HG03432 (cell line): ENCODE data around the gene ERN1.
A peak's percentile ranks its signal among the peaks of the same experiment; 100 is the strongest.
"Not testable (repeated sequence)": the region's sequence is repeated elsewhere in the genome, so short reads cannot be mapped to it uniquely, and the experiment has no call there.

Experiments used
- ATAC-seq: cut with Tn5 transposase; IDR thresholded peaks from one replicate; pipeline ENCODE4 v1.9.1; 2021; ENCODE audit warnings: mild to moderate bottlenecking, moderate library complexity; ENCODE audit not compliant: unreplicated experiment

Gene ERN1

DNA sequence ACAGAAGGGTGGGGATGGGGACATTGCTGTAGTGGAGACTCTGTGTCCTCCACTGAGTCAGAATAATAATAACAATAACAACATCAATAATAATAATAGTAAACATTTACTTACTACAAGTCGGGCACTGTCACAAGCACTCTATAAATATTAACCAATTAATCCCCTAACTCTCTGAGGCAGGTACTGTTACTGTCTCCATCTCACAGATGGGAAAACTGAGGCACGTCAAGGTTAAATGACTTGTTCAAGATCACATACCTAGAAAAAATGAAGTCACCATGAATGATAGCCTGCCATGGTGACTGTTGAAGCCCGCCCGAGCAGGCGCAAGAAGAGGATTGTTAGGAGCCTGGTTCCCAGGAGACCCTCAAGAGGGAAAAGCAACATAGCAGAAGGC, 121.6 kb downstream of the ERN1 start:
- no peak for ATAC-seq

DNA sequence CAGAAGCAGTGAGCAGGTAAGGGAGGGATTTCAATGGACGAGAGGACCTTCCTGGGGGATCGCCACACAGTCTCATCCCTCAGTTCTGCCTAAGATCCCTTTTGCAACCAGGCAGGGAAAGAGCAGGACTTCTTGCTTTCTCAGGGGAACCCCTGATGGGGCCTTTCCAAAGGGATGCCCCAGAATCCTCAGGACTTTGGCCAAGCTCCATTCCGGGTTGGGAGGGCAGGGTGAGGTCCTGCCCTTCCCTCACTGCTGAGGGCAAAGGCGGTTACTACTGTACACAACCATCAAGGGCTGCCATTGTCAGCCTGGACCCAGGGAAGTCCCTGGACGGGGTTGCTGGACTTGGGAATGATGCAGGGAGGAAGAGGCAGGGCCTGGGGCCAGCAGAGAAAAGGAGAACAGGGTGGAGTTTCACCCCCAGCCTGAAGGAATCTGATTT, 122.1 kb downstream of the ERN1 start:
- no peak for ATAC-seq

DNA sequence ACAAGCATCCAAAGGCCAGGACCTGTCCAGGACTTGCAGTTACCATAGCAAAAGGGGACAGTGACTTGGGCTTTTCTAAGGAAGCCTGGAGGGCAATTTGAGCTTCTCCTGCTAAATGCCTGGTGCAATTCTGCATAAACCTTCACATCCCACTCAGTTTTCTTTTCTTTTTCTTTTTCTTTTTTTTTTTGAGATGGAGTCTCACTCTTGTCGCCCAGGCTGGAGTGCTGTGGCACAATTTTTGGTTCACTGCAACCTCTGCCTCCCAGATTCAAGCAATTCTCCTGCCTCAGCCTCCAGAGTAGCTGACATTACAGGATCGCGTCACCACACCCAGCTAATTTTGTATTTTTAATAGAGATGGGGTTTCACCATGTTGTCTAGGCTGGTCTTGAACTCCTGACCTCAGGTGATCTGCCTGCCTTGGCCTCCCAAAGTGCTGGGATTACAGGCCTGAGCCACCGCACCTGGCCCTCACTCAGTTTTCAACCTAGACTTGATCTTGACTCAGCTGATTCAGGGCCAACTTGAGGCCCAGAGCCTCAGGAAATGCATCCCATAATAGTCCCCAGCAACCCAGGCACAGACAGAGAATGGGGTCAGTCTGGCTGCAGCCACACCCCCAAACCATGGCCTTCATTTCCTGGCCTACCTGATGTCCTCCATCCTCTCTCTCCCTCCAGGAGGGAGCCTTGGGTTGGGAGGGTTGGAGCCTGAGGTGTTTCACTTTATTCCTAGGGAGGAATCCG, 122.7 kb downstream of the ERN1 start:
- ATAC-seq: not testable (repeated sequence)

DNA sequence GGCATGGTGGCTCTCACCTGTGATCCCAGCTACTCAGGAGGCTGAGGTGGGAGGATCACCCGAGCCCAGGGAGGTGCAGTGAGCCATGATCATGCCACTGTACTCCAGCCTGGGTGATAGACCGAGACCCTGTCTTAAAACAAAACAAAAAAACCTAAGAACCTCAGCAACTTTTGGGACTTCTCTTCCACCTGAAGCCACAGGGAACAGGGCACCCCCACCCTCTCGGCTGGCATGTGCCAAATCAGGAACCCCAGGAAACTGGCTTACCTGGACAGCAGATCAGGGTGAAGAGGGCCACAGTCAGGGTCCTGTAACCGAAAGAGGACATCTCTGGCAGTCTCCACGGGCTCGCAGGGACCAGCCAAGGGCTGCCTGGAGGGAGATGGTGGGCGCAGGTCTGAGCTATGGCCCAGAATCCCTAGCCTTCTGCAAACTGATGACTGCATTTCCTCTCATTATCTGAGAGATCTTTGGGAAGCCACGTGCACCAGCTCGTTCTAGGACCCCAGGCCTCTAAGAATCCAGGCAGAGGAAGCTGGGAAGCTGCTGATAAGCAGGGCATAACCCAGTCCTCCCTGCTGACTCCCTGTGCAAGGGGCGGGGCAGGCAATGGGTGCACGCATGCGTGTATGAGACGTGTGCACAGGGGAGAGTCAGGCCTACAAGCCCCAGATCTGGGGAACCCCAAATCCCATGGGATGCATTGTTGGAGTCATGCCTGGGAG, 123.4 kb downstream of the ERN1 start:
- no peak for ATAC-seq

DNA sequence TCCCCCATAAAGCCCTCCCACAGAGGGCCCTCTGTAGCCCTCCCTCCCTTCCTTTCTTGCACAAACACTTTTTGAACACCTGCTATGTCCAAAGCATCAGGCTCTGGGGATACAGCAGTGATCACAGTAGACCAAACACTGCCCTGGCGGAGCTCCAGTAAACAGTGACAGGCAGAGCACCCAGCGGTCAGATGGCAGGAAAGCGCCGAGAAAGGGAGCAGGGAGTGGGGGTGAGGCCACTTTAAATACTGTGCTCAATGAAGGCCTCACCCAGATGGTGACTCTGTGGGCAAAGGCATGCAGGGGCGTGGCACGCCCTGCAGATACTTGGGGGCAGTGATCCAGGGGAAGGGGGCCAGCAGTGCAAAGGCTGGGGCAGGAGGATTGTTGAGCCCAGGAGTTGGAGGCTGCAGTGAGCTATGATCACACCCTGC, 124.2 kb downstream of the ERN1 start:
- no peak for ATAC-seq

DNA sequence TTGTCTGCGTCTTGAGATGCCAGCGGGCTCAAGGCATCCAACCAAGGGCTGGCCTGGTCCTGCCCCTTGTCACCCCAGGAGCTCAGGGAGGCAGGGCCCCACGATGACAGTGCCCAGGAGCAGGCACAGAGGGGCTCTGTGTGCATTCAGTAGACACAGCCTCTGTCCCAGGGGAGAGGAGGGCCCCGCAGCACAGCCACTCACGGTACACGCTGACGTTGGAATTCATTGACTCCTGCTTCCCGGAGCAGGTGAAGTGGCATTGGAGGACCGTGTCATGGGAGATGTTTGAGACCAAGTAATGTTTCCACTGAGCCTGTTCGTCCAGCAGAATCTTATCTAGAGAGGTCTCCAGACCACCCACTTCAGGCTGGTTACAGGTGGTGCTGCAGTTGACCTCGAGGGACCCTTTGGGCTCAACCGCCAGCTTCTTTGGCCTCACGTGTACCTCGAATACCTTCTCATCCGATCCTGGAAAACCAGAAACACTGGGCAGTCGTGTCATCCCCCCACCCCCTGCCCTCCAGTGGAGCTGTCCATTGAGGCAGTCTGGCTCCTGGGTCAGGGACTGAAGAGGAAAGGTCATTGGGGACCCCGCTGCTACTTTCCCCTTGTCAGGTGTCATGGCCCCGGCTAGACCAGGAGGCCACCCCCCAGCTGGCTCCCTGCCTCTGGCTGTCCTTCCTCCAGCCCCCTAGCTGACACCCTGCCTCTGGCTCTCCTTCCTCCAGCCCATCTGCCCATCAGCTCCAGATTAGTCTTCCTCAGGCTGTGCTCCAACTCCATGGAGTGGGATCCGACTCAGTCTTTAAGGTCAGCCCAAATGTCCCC, 124.8 kb downstream of the ERN1 start:
- no peak for ATAC-seq

DNA sequence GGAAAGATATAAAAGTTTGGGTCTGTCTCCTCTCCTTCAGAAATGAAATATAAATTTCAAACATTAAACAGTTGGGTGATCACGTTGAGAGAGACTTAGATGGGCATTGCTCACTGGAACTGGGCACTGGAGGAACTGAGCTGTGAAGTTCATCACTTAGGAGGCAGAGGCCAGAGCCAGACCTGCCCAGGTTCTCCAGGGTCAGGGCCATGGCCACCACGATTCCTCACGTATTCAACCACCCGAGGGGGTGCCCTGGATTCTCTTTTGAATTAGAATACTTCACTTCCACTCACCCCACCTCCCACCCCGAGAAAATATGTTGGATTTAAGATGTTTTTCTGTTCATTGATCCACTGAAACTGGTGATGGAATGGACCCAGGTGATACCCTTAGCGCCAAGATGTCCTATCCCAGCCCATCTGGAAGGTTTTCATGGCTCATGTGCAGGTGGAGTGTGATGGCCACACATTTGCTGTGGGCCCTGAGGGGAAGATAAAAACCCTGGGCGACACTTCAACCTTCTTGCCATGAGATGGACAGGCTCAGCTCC, 125.7 kb downstream of the ERN1 start:
- ATAC-seq: no peak

DNA sequence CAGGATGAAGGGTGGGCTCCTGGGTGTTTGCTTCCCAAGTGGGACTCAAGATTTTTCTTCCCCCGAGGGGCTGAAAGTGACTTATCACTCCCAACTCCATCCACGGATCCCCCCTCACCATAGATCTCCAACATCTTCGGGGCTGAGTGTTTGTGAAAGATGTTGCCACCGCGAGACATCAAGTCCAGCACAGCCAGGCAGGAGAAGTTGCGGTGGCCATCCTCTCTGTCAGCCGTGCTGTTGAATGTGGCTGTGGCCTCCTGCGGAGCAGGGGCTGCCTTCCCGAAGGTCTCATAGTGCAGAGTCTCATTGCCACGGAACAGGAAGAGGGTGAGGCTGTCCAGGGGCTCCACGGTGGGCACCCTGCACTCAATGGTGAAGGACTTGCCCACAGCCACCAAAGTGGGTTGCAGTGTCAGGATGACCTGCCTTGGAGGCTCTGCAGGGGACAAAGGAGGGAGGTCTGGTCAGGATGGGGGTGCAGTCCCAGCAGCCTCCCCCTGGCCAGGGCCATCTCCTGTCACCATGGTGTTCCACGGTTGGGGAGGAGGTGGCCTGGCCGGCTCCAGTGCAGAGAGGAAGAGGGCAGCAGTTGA, 126.3 kb downstream of the ERN1 start:
- ATAC-seq: no peak

DNA sequence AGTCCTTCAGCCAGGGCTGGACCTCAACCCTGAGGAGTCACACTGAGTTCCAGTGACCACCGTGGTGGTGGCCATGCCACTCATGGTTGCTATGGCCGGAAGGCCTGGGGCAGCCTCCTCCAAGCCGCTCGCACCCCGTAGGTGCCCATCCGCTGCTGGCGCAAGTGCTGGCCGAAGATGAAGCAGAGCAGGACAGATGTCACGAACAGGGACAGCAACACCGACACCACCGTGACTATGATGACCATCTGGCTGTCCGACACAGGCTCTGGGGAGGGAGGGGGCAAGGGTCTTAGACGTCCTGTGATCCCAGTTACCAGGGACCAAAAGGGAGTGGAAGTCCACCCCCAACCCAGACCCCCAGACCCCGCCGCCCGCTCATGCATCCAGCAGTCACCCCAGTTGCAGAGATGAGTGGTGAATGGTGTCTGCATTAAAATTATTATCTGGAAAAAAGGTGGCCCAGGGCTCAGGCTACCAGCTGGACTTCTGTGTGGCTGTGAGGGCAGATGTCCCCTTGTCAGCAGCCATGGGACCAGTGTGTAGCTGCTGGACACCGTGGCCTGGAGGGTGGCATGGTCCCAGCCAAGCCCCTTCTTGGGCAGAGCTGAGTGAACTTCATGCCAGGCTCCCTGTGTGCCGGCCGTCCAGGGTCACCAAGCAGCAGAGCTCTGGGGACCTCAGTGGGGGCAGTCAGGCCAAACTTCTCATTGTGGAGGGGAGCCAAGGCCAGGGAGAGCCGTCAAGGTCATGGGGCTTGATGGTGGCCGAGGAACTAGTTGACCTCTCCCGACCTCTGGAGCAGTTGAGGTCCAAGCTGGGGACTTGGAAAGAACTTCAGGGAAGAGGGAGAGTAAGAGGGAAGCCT, 127.1 kb downstream of the ERN1 start:
- ATAC-seq: no peak

DNA sequence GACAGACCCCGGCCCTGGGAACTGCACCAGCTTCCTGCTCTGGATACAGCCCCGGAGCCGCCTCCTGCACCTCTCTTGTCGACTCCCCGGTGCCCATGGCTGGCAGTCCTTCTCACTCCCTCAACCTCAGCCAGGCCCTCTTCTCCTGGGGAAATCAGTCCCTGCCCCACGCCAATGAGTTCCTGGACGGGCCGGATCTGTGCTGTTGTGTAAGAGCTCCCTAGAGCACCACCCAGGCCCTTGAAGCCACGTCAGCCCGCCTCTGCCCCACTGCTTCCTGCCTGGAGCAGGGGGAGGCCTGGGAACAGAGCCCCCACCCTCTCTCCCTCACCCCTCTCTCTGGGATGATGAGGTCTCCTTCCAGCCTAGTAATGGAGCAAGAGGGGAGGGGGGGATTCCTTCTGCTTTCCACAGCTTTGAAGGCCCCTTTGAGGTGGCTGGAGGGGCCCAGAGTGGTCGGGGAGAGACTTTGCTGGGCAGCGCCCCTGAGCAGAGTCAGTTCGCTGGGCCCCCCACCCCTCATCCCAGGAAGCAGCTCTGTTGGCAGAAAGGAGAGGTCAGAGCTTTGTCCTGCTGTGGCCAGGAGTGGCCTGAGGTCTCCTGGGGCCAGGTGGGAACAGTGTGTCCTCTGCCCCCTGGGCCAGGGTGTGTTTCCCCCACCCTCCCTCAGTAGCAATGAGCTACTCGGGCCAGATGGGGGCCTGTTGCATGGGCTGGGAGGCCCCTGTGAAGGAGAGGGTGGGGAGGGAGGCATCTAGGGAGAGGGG, 128.0 kb downstream of the ERN1 start:
- no peak for ATAC-seq

DNA sequence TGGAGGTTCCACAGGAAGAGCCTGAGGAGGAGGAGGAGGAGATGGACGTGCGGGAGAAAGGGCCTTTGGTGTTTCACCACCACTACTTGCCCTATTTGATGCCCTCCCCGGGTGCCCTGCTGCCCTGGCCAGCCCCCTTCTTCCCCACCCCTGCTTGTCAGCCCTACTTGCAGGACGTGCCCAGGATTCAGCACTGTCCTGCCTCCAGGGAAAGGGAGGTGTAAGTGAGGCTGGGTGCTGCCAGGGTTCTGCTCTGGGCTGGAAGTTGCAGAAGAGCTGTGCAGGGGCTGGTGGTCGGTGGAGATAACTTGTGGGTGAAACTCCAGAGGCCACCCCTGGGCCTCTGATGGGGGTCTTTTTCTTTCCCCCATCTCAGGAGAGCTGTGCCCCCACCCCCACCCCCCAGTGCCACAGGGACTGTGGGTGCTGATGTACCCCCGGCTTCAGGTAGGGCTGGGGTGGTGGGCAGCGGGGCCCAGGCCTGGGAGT, 128.8 kb downstream of the ERN1 start:
- no peak for ATAC-seq

DNA sequence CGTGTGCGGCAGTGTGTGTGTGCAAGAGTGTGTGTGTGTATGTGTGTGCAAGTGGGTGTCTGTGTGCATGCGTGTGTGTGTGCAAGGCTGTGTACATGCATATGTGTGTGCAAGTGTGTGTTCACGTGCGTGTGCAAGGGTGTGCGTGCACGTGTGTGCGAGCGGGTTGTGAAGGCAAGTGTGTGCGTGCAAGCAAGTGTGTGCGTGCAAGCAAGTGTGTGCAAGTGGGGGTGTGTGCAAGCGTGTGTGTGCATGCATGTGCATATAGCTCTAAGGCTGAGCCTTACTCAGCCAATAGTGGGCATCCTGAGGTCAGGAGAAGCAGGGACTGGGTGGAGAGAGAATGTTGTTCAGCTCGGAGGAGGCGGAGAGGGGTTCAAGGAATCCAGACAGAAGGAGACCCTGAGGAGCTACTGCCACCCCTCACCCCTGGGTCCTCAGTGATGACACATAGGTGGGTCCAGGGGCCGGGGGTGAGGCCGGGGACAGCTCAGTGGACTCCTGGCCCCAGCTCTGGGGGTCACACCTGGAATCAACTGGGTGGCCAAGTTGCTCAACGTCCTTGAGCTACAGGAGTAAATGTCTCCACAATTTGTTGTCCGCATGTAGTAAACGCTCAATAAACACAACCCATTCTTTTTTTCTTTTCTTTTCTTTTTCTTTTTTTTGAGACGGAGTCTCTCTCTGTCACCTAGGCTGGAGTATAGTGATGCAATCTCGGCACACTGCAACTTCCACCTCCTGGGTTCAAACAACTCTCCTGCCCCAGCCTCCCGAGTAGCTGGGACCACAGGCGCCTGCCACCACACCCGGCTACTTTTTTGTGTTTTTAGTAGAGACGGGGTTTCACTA, 130.0 kb downstream of the ERN1 start:
- no peak for ATAC-seq

DNA sequence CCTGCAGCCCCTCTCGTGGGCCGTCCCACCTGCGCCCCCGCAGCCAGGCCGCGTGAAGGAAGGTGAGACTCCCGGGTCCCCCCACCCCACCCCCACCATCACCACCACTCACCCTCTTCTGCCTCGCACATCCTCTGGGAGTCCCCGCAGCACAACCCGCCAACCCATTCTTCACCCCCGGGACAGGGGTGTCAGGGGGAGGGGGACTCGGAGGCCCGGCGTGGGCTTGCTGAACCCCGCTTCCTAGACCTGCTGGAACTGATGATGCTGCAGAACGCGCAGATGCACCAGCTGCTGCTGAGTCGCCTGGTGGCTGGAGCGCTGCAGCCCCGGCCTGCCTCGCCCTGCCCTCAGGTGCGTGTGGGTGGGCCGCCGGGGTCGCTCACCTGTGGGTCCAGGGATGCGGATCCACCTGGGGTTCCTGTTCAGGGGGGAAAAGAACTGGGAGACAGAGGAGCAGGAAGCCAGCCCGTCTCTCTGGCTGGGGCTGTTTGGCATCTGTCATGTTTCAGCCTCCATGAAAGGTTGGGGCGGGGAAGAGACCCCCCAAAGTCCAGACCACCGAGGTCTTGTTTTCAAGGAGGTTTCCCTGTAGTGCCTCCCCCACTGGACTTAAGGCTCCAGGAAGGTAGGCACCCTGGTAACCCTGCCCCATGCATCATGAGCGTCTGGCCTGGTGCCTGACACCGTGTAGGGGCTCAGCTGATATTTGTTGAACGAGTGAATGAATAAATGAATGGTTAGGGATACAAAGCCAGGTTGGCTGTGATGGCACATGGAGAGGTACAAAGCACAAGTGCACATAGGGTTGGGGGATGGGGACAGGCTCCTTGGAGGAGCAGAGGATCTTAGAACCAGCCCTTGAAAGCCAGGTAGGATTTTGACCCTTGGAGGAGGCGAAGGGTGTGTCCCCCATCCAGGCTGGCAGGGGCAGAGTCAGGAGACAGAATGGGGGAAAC, 130.9 kb downstream of the ERN1 start:
- no peak for ATAC-seq

DNA sequence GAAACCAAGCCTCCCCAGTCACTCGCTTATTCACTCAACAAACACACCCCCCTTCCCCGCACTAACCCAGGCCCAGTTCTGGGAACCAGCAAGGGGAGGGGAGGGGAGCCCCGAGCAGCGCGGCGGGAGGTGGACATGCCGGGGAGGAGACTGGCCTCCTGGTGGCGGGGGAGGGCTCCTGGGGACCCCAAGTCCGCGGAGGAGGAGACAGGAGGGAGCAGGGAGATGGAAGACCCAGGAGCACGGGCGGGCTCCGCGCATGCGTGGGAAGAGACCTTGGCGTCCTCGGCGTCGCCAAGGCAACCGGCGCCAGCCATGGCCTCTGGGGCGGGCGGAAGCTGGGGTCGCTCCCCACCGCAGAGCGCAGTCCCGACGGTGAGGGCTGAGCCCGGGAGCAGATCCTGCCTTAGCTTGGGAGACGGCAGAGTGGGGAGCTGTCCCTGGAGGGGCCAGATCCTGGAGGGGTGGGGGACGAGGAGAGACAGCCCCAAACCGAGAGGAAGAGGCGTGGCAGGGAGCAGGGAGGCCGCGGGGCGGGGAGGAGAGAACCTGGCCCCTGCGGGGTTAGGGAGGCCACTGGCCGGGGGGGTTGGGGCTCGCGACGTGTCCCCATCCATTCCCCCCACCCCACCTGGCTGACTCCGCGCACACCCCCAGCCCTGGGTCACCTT, 131.8 kb downstream of the ERN1 start, which contains the start of gene PRR29:
Gene PRR29, plus strand, starts transcription at position 302 of the 671 bp plus-strand sequence. Its CDS starts 14 bp downstream, at position 316.
- peak; percentile 71 for ATAC-seq

DNA sequence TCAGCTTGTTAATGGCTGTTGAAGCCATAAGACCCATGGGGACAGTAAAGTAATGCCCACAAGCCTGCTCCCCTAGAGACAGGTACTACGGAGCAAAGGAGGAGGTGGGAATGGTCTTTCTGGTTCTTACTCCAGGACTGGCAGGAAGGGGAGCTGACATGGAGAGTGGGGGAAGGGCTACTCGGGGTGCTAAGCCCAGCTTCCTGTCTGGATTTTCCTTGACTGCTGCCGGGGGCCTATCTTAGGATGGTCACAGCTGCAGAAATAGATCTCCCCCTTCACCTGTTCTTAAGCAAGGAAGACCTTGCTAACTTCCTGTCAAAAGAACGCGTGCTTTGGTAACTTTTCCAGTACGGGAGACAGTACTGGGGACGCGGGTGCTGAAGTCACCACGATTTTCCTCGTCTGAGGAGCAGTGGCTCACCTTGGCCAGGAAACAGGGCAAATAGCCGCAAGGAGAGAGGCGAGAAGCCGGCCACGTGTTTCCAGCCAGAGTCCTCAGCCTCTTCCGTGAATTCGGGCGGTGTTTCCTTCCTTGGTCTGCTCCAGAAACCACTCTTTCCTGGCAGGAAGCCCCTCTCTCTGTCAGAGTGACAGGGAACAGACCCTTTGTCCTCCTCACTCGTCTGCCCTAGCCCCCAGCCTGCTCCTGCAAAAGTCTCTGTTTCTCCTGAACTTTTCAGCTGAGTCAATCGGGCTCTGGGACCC, 132.4 kb downstream of the ERN1 start:
- no peak for ATAC-seq
